Calu3 (cell line): Measurements from ENCODE around the gene DHX57. TPM values are rescaled to one million over a fixed set of nuclear protein-coding genes. Genes with fewer than 3 reads are reported as not detected.
"Not testable (repeated sequence)": the region's sequence is repeated elsewhere in the genome, so short reads cannot be mapped to it uniquely, and the experiment has no call there.

ENCODE experiments used
- BruUV-seq: library from RNA; stranded (reverse); fragments of 400-500 nt; replicated peaks from 2 replicates; lab custom pipeline; 2021; lab: Mats Ljungman, UMichigan
- CTCF ChIA-PET: fragments of 300-600 bp; sonication (Branson Sonifier 250); formaldehyde crosslinking; loops from one replicate; lab custom pipeline; 2022; ENCODE audit warnings: antibody characterized with exemption; lab: Charles Lee
- DNase-seq: peaks from one replicate; pipeline ENCODE4 v3.0.0; 2022
- H3K27ac Mint-ChIP-seq: one replicate; pipeline ENCODE4 v1.8.0; 2022; ENCODE audit warnings: mixed read lengths; ENCODE audit not compliant: unreplicated experiment
- H3K27me3 Mint-ChIP-seq: one replicate; pipeline ENCODE4 v1.8.0; 2022; ENCODE audit warnings: mixed read lengths; ENCODE audit not compliant: unreplicated experiment
- H3K36me3 Mint-ChIP-seq: one replicate; pipeline ENCODE4 v1.8.0; 2022; ENCODE audit warnings: mild to moderate bottlenecking, moderate library complexity, mixed read lengths; ENCODE audit not compliant: insufficient read depth, unreplicated experiment
- H3K4me1 Mint-ChIP-seq: one replicate; pipeline ENCODE4 v1.8.0; 2022; ENCODE audit warnings: mild to moderate bottlenecking, low read depth, mixed read lengths; ENCODE audit not compliant: unreplicated experiment
- H3K4me3 Mint-ChIP-seq: one replicate; pipeline ENCODE4 v1.8.0; 2022; ENCODE audit warnings: mild to moderate bottlenecking, low read depth, moderate library complexity, mixed read lengths; ENCODE audit not compliant: unreplicated experiment
- H3K9me3 Mint-ChIP-seq: one replicate; pipeline ENCODE4 v1.8.0; 2022; ENCODE audit warnings: low read depth, mixed read lengths; ENCODE audit not compliant: unreplicated experiment
- CTCF ChIP-seq: fragments of 200-600 bp; IDR thresholded peaks from one replicate; pipeline ENCODE4 v1.8.0; 2022; ENCODE audit warnings: antibody characterized with exemption; ENCODE audit not compliant: unreplicated experiment
- intact Hi-C: fragments of 100-400 bp; cut with micrococcal nuclease; formaldehyde crosslinking; loops from one replicate; pipeline ENCODE4 v1.10.0; 2022; ENCODE audit not compliant: unreplicated experiment
- total RNA-seq: library from RNA; stranded (reverse); gene quantifications from 2 replicates; pipeline ENCODE4 v1.2.3, GENCODE V29; 2022

The DHX57 gene
- total RNA-seq, 1 experiment from 2014 or later = 20.3 TPM

- Mint-ChIP-seq H3K4me1 (peaks cover 15% of the 10 kb centered on the region), H3K9me3 (no peaks in the 10 kb centered on the region), H3K36me3 (no peaks in the 10 kb centered on the region), H3K27ac (no peak overlapping the region), H3K4me3 (no peak overlapping the region), H3K27me3 (no peaks in the 10 kb centered on the region)
- CTCF ChIA-PET = interaction anchor here (0.6 to 1.0 kb wide), 2 partner anchors 23 to 62 kb away, joined by 5 to 6 read pairs; no protein-coding TSS in a partner anchor
- intact Hi-C loops = no loop called here
- DNase-seq = no peak
- no peak for TF ChIP-seq CTCF
- BruUV-seq = no TSS peak
These were observed 81.3 kb downstream of the DHX57 start for GRCh38 chr2:38794235-38794946.

- intact Hi-C loops = no loop called here
- CTCF ChIA-PET = no interaction called here
- no peak for DNase-seq
- H3K9me3 Mint-ChIP-seq = no peaks in the 10 kb centered on the region
- BruUV-seq = no TSS peak
- no peak for TF ChIP-seq CTCF
- no peaks in the 10 kb centered on the region for H3K27me3 Mint-ChIP-seq
- peaks cover 15% of the 10 kb centered on the region for H3K4me1 Mint-ChIP-seq
- H3K27ac Mint-ChIP-seq = no peak overlapping the region
- H3K4me3 Mint-ChIP-seq = no peak overlapping the region
- no peaks in the 10 kb centered on the region for H3K36me3 Mint-ChIP-seq
These were observed 82.2 kb downstream of the DHX57 start for GRCh38 chr2:38793511-38793910.

- TF ChIP-seq CTCF = no peak
- peaks cover 15% of the 10 kb centered on the region for H3K4me1 Mint-ChIP-seq
- no peak for DNase-seq
- no TSS peak for BruUV-seq
- H3K27me3 Mint-ChIP-seq = no peaks in the 10 kb centered on the region
- H3K27ac Mint-ChIP-seq = no peak overlapping the region
- H3K36me3 Mint-ChIP-seq = no peaks in the 10 kb centered on the region
- intact Hi-C loops = no loop called here
- H3K9me3 Mint-ChIP-seq = no peaks in the 10 kb centered on the region
- CTCF ChIA-PET = no interaction called here
- H3K4me3 Mint-ChIP-seq = no peak overlapping the region
These were observed 83.0 kb downstream of the DHX57 start for GRCh38 chr2:38792751-38793150.

- intact Hi-C loops, H3K4me3 Mint-ChIP-seq, DNase-seq, H3K27me3 Mint-ChIP-seq, CTCF ChIA-PET, BruUV-seq, H3K36me3 Mint-ChIP-seq, H3K9me3 Mint-ChIP-seq, H3K27ac Mint-ChIP-seq: not testable (repeated sequence)
- peaks cover 15% of the 10 kb centered on the region for H3K4me1 Mint-ChIP-seq
These were observed 83.4 kb downstream of the DHX57 start for GRCh38 chr2:38792321-38792720.

GRCh38 chr2:38791744-38792143, 84.0 kb downstream of the DHX57 start:
- H3K4me3 Mint-ChIP-seq = no peak overlapping the region
- no peaks in the 10 kb centered on the region for H3K36me3 Mint-ChIP-seq
- no peak overlapping the region for H3K27ac Mint-ChIP-seq
- no peaks in the 10 kb centered on the region for H3K9me3 Mint-ChIP-seq
- CTCF ChIA-PET = interaction anchor here (0.7 kb wide), 1 partner anchor 72 kb away, joined by 5 read pairs; no protein-coding TSS in a partner anchor
- intact Hi-C loops = no loop called here
- BruUV-seq = no TSS peak
- H3K4me1 Mint-ChIP-seq = peaks cover 15% of the 10 kb centered on the region
- TF ChIP-seq CTCF = no peak
- no peak for DNase-seq
- H3K27me3 Mint-ChIP-seq = no peaks in the 10 kb centered on the region
